Uterus (tissue), 4 donors: ENCODE results near the gene LLGL1. TPM values are rescaled to one million over a fixed set of nuclear protein-coding genes. Genes with fewer than 3 reads are reported as not detected.

Source experiments
- DNase-seq, 2 donors: peaks; one replicate each; pipeline ENCODE4 v3.0.0-alpha.2; 2019 to 2020
- H3K27ac ChIP-seq, 2 donors: fragments of 200-600 bp; sonication (generic); 1 replicate in 1 of 2; 2 replicates in 1 of 2; pipeline ENCODE4 v1.5.1; 2016 to 2018
- H3K27me3 ChIP-seq, 2 donors: fragments of 200-600 bp; sonication (generic); one replicate each; pipeline ENCODE4 v1.5.1; 2018 to 2019; ENCODE audit warnings: control low read depth in 1 of 2
- H3K36me3 ChIP-seq, 2 donors: fragments of 200-600 bp; sonication (generic); one replicate each; pipeline ENCODE4 v1.5.1; 2019; ENCODE audit warnings: control low read depth in 1 of 2
- H3K4me1 ChIP-seq, 2 donors: fragments of 200-600 bp; sonication (generic); one replicate each; pipeline ENCODE4 v1.5.1; 2018 to 2019; ENCODE audit warnings: control low read depth in 1 of 2
- H3K4me3 ChIP-seq, 2 donors: fragments of 200-600 bp; sonication (generic); 1 replicate in 1 of 2; 2 replicates in 1 of 2; pipeline ENCODE4 v1.5.1; 2018 to 2019; ENCODE audit warnings: mild to moderate bottlenecking in 1 of 2
- H3K9me3 ChIP-seq, 2 donors: fragments of 200-600 bp; sonication (generic); one replicate each; pipeline ENCODE4 v1.5.1; 2019; ENCODE audit warnings: control low read depth in 1 of 2
- CTCF ChIP-seq, 4 experiments: fragments of 200-600 bp in 2 of 4; fragments of 450-650 bp in 2 of 4; sonication (generic) in 2 of 4; IDR thresholded peaks; one replicate each; pipeline ENCODE4 v1.5.1; 2016 to 2019; ENCODE audit warnings: antibody characterized with exemption in 4 of 4, mild to moderate bottlenecking in 2 of 4, moderate library complexity in 1 of 4
- POLR2A ChIP-seq, 2 donors: fragments of 450-650 bp; IDR thresholded peaks; one replicate each; pipeline ENCODE4 v1.6.1; 2016; ENCODE audit warnings: antibody characterized with exemption in 2 of 2, mild to moderate bottlenecking in 1 of 2, moderate library complexity in 1 of 2
- intact Hi-C: fragments of 100-400 bp; cut with DNase I; formaldehyde crosslinking; loops from one replicate; pipeline ENCODE4 v1.15.1; 2023; ENCODE audit warnings: low total_unique reads
- total RNA-seq, 4 donors: library from RNA; depleted of rRNA in 3 of 4; stranded (reverse); fragments of >200 nt in 3 of 4; gene quantifications; one replicate each; pipeline versions ENCODE4 v1.1.0 to v1.2.4, GENCODE V29; 2014 to 2023
- donor health status: DM: yes; HTN: yes; CAD: no.

Gene LLGL1
- total RNA-seq, 4 donors from 2014 or later, result 7.6 to 72.0 (median 23.1) TPM

GRCh38 chr17:18280766-18281371, 55.4 kb downstream of the LLGL1 start:
- no peak for TF ChIP-seq POLR2A (IDR thresholded peaks at IDR 0.05)
- no peak for TF ChIP-seq CTCF (IDR thresholded peaks at IDR 0.05)
- H3K4me1 ChIP-seq, result no peaks in the 10 kb centered on the region
- H3K4me3 ChIP-seq, result no peak overlapping the region
- intact Hi-C loops, result no loop called here
- H3K9me3 ChIP-seq, result no peaks in the 10 kb centered on the region
- no peak for DNase-seq
- H3K36me3 ChIP-seq, result no peaks in the 10 kb centered on the region
- H3K27me3 ChIP-seq, result no peaks in the 10 kb centered on the region
- H3K27ac ChIP-seq, result no peak overlapping the region

GRCh38 chr17:18281788-18282187, 56.4 kb downstream of the LLGL1 start:
- Histone ChIP-seq H3K4me3 (no peak overlapping the region), H3K4me1 (no peaks in the 10 kb centered on the region), H3K27me3 (no peaks in the 10 kb centered on the region), H3K9me3 (no peaks in the 10 kb centered on the region), H3K27ac (no peak overlapping the region), H3K36me3 (no peaks in the 10 kb centered on the region)
- no peak for DNase-seq
- intact Hi-C loops, result no loop called here
- TF ChIP-seq CTCF (IDR thresholded peaks at IDR 0.05) (no peak), POLR2A (IDR thresholded peaks at IDR 0.05) (no peak)

GRCh38 chr17:18285296-18285695, 59.9 kb downstream of the LLGL1 start:
- TF ChIP-seq CTCF (IDR thresholded peaks at IDR 0.05) (no peak), POLR2A (IDR thresholded peaks at IDR 0.05) (no peak)
- intact Hi-C loops, result no loop called here
- Histone ChIP-seq H3K27ac (no peak overlapping the region), H3K27me3 (no peaks in the 10 kb centered on the region), H3K36me3 (no peaks in the 10 kb centered on the region), H3K4me3 (no peak overlapping the region), H3K9me3 (no peaks in the 10 kb centered on the region), H3K4me1 (no peaks in the 10 kb centered on the region)
- no peak for DNase-seq

- no peaks in the 10 kb centered on the region for H3K36me3 ChIP-seq
- no peaks in the 10 kb centered on the region for H3K4me1 ChIP-seq
- H3K9me3 ChIP-seq, result no peaks in the 10 kb centered on the region
- no peak overlapping the region for H3K4me3 ChIP-seq
- TF ChIP-seq POLR2A (IDR thresholded peaks at IDR 0.05), result no peak
- TF ChIP-seq CTCF (IDR thresholded peaks at IDR 0.05), result no peak
- H3K27me3 ChIP-seq, result no peaks in the 10 kb centered on the region
- H3K27ac ChIP-seq, result no peak overlapping the region
- no peak for DNase-seq
- intact Hi-C loops, result no loop called here
These were observed 66.5 kb downstream of the LLGL1 start for GRCh38 chr17:18291718-18292540.

Other genes with a start within 250 kb of the LLGL1 start
- 100 to 1,000 TPM in 1 of 4 donors, 10 to 100 TPM in 2, 1 to 10 TPM in 1; 7.9 to 166 (median 20.6) TPM for gene ATPAF2, start 186.5 kb upstream of the LLGL1 start, total RNA-seq
- gene GID4, start 186.2 kb upstream of the LLGL1 start, total RNA-seq, result 10 to 100 TPM in 3 of 4 donors, 1 to 10 TPM in 1; 2.6 to 22.1 (median 13.4) TPM
- 10 to 100 TPM; 33.0 to 45.6 (median 41.4) TPM for gene DRG2, start 137.7 kb upstream of the LLGL1 start, total RNA-seq
- 1 to 10 TPM in 3 of 4 donors, not detected in 1; 1.5 to 8.1 (median 2.9) TPM for gene MYO15A, start 116.9 kb upstream of the LLGL1 start, total RNA-seq
- gene ALKBH5, start 41.8 kb upstream of the LLGL1 start, total RNA-seq, result 100 to 1,000 TPM in 2 of 4 donors, 10 to 100 TPM in 2; 66.5 to 136 (median 98.5) TPM
- 100 to 1,000 TPM in 3 of 4 donors, 10 to 100 TPM in 1; 93.0 to 307 (median 144) TPM for gene FLII, start 33.1 kb downstream of the LLGL1 start, total RNA-seq
- gene MIEF2, start 35.0 kb downstream of the LLGL1 start, total RNA-seq, result 10 to 100 TPM; 12.8 to 34.5 (median 18.1) TPM
- 10 to 100 TPM; 28.9 to 89.7 (median 63.4) TPM for gene TOP3A, start 89.4 kb downstream of the LLGL1 start, total RNA-seq
- 10 to 100 TPM in 2 of 4 donors, 1 to 10 TPM in 2; 3.6 to 16.2 (median 10.1) TPM for gene SMCR8, start 89.7 kb downstream of the LLGL1 start, total RNA-seq
- 10 to 100 TPM; 10.9 to 35.9 (median 31.5) TPM for gene SHMT1, start 137.9 kb downstream of the LLGL1 start, total RNA-seq
- gene EVPLL, start 152.1 kb downstream of the LLGL1 start, total RNA-seq, result not detected